Right hindlimb (tissue), 1 donor: ENCODE data around the gene PACS1.

ENCODE experiments used
- DNase-seq: peaks from one replicate; pipeline ENCODE4 v3.0.0-alpha.2; 2018

PACS1 gene

DNA sequence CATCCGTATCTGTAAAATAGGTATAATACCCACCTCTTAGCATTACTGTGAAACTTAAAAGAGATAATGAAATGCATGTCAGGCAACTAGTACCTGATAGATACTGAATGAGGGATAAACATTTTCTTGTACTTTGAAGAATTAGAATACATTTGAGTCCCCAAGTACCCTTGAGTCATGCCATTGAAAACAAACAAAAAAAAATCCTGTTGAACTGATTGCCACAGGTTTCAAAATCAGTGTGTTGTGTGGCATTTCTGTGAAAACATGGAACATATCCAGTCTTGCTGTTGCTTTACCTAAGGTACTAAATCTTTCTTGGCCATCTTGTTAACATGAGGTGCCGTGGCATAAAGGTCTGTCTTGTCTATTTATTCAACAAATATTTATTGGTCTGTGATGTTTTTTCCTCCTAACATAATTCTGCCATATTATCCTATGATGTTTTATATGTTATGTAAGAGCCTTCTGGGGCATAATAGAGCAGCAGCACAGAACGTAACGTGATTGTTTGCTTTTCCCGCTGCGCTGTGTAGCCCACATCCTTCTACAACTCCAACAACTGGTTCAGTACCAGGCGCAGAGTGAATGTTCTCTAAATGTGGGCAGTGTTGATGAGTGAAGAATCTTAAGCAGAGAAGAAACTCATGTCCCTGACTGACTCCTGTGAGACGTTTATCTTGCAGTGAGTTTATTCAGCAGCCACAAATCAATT lies 119.1 kb downstream of the PACS1 start:
- DNase-seq: no peak

DNA sequence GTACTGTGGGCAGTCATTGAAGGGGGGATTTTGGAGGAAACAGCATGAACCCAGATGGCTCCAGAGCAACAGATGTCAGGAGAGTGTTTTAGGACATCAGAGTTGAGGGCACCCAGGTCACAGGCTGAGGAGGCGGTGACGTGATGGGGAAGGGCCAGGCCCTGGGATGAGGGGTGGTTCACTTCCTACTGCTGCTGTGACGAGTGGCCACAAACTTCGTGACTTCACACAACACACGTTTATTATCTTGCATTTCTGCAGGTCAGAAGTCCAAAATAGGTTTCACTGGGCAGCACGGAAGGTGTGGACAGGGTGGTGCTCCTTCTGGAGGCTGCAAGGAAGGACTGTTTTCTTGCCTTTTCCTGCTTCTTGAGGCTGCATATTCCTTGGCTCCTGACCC lies 120.7 kb downstream of the PACS1 start:
- DNase-seq: no peak

DNA sequence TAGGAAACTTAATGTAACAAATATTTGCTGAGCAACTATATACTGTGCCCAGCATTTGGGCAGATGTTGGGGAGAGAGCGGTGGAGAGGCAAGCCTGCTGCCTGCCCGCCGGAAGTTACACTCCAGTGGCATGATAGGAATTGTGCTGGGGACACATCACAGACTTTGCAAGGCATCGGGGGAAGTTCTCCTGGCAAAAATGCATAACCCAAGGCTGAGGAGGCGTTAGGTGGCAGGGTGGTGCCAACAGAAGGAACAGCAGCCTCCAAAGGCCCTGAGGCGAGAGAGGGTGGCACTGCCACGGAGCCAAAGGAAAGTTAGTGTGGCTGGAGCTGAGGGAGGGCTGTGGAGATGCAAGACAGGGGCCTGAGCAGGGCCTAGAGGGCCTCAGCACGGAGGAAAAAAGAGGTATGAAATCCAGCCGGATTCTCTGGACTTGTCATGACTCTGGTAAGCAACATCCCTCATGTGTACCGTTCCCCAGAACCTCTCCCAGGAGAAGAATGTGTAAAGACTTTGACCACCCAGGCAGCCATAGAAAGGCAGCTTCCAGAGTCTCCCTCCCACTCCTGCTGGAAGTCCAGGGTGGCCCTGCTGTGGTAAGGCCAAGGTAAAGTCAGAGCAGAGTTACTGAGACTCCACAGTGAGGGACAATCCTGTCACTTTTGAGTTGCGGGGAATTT lies 122.2 kb downstream of the PACS1 start:
- DNase-seq: no peak

GRCh38 chr11:66194391-66194790 lies 124.3 kb downstream of the PACS1 start:
- DNase-seq: no peak

DNA sequence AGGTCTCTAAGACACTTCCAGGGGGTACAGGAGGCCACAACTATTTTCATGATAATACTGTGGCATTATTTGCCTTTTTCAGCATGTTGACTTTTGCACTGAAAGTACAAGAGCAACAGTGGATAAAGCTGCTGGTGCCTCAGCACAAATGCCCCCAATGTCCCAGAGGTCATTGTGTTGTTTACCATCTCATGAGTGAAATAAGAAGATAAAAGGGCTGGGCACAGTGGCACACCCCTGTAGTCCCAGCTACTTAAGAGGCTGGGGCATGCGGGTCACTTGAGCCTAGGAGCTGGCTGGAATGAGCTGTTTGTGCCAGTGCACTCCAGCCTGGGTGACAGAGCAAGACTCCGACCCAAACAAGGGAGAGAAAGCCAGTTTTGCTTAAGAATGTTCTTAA lies 125.8 kb downstream of the PACS1 start:
- no peak for DNase-seq

GRCh38 chr11:66203847-66204246 lies 133.8 kb downstream of the PACS1 start:
- DNase-seq: no peak

DNA sequence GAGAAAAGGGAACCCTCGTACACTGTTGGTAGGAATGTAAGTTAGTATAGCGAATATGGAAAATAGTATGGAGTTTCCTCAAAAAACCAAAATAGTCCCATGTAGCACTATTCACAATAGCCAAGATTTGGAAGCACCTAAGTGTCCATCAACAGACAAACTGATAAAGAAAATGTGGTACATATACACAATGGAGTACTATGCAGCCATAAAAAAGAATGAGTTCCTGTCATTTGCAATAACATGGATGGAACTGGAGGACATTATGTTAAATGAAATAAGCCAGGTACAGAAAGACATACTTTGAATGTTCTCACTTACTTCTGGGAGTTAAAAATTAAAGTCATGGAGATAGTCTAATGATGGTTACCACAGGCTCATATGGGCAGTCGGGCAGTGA lies 134.3 kb downstream of the PACS1 start:
- no peak for DNase-seq

DNA sequence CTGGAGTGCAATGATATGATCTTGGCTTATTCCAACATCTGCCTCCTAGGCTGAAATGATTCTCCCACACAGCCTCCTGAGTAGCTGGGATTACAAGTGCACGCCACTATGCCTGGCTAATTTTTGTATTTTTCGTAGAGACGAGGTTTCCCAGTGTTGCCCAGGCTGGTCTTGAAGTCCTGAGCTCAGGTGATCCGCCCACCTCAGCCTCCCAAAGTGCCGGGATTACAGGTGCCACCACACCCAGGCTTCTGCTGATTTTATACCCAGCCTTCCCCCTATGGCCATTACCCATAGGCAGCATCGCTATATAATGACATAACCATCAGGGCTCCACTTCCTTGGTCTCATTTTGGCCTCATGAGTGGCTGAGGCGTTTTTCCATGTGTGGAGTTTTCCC lies 137.7 kb downstream of the PACS1 start:
- DNase-seq: no peak

- no peak for DNase-seq
Observed at GRCh38 chr11:66211100-66211499, 141.0 kb downstream of the PACS1 start.

- no peak for DNase-seq
Observed at GRCh38 chr11:66216911-66217310, 146.8 kb downstream of the PACS1 start.

DNA sequence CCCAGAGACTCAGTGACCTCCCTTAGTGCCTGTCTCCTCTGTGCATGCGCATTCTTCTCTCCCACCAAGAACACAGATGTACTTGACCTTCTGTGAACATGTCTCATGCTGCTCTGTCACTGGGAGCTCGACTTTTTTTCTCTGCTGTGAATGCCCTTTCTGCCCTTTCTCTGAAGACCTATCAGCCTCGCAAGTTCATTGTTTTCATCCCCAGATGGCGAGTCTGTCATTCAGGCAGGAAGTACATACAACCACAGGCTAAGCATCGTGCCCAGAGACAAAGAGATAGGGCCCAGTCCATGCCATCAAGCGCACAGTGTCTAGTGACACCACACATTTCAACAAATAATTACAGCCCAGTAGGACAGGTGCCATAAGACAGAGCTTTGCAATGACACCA lies 148.0 kb downstream of the PACS1 start:
- DNase-seq: no peak

DNA sequence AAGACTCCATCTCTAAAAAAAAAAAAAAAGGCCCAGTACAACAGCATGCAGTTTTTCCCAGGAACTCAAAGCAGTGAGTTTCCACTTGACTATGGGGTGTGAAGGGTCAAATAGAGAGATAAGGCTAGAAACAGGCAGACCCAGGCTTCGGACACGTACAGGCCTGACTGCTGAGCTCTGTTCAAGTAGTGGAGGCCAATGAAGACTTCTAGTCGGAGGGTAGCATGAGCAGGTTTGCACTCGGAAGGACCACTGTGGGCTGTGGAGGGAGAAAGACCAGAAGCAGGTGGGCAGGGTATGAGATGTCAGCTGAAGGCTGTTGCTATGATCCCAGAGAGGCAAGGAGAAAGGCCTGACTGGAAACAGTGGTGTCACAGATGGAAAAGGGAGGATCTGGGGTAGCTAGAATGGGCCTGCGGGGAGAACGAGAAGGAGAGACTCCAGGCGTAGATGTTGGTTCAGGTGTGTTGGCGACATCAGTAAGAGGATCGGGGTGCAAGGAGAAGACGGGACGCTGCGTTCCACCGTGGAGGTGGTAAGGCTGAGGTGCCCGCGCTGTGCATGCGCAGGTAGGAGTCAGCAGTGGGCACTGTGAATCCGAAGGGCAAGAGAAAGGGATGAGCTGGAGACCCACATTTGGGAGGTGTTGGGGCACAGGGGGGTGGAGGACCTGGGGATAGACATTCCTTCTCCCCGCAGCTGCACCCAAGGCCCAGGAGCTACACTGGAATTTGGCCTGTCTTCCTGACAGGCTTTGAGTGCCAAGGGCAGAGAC lies 149.0 kb downstream of the PACS1 start:
- DNase-seq: no peak

DNA sequence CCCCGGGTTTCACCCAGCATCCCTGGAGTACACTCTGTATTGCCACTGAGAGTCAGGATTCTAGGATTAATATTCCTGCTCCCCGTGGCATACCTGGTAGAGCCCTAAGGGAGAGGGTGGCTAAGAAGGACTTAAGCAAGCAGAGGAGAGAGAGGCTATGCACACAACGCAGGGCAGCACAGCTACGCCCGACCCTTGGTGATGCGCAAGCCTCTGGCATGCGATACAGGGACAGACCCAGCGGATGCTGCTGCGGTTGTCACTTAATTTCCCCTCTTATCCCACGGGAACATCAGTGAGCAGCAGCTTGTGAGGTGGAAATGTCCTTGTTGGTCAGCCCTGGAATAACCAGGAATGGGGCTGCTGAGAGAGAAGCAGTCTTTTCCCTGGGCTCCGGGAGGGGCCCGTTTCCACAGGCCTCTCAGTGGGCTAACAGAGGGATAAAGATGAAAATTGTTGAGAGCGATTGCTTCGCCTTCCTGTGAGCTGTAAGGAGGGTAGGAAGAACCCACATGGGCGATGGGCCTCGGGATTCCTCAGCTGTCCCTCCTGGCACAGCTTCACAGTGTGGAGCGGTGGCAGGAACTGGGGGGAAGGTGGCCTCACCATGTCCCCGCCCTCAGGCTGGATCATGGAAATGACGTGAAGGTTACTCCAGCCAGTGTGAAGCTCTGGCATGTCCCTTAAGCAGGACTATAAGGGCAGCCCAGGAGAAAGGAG lies 149.9 kb downstream of the PACS1 start:
- no peak for DNase-seq

GRCh38 chr11:66220566-66220935 lies 150.5 kb downstream of the PACS1 start:
- no peak for DNase-seq

GRCh38 chr11:66221012-66221411 lies 150.9 kb downstream of the PACS1 start:
- no peak for DNase-seq

GRCh38 chr11:66221726-66222236 lies 151.7 kb downstream of the PACS1 start:
- no peak for DNase-seq

- DNase-seq: peak; percentile 88
Observed at GRCh38 chr11:66222358-66223149, 152.5 kb downstream of the PACS1 start.

- DNase-seq: no peak
Observed at GRCh38 chr11:66224226-66224855, 154.3 kb downstream of the PACS1 start.

DNA sequence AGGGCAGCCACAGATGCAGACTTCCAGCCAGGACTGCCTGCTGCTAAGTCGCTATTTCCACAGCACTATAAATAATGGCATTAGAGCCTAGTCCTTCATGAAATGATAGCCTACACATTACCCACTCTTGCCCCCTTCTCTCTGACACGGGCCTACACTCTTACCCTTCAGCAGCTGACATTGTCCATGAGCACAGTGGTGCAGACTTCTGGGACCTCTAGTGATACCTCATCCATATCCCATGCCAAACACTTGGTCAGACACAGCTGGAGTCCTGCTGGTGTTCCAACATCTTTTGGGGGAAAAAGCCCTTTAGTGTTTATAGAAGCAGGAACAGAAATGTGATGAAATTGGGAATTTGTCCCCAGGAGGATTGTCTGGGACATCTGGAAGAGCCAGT lies 155.0 kb downstream of the PACS1 start:
- DNase-seq: no peak

GRCh38 chr11:66226101-66226500 lies 156.0 kb downstream of the PACS1 start:
- DNase-seq: no peak

- DNase-seq: no peak
Observed at GRCh38 chr11:66227700-66228099, 157.6 kb downstream of the PACS1 start.

GRCh38 chr11:66228521-66228920 lies 158.4 kb downstream of the PACS1 start:
- DNase-seq: no peak
